ENCODE data around the gene CEBPE. TPM values are rescaled to one million over a fixed set of nuclear protein-coding genes. Genes with fewer than 3 reads are reported as not detected.
A peak's percentile ranks its signal among the peaks of the same experiment; 100 is the strongest.

CEBPE gene
- polyA plus RNA-seq, 1 donor, result 0.07 TPM

GRCh38 chr14:23093104-23093503 lies 26.0 kb downstream of the CEBPE start:
- no peak for DNase-seq
- H3K36me3 ChIP-seq (ENCODE audit: control insufficient read depth, insufficient read depth, low read length), result peaks cover 48% of the 10 kb centered on the region
- 50% methylated on average over 1 of the region's 2 CpGs for WGBS (ENCODE audit: insufficient coverage, low lambda C conversion rate)
- no peaks in the 10 kb centered on the region for H3K27me3 ChIP-seq (ENCODE audit: control insufficient read depth, insufficient read depth, low read length)
- H3K27ac ChIP-seq (ENCODE audit: low read length), result no peak overlapping the region
- H3K4me3 ChIP-seq (ENCODE audit: low read length), result peak overlapping the region; percentile 95
- peaks cover 13% of the 10 kb centered on the region for H3K4me1 ChIP-seq (ENCODE audit: control insufficient read depth, insufficient read depth, low read length)
- no peaks in the 10 kb centered on the region for H3K9me3 ChIP-seq (ENCODE audit: control insufficient read depth, low read depth, low read length)

DNA sequence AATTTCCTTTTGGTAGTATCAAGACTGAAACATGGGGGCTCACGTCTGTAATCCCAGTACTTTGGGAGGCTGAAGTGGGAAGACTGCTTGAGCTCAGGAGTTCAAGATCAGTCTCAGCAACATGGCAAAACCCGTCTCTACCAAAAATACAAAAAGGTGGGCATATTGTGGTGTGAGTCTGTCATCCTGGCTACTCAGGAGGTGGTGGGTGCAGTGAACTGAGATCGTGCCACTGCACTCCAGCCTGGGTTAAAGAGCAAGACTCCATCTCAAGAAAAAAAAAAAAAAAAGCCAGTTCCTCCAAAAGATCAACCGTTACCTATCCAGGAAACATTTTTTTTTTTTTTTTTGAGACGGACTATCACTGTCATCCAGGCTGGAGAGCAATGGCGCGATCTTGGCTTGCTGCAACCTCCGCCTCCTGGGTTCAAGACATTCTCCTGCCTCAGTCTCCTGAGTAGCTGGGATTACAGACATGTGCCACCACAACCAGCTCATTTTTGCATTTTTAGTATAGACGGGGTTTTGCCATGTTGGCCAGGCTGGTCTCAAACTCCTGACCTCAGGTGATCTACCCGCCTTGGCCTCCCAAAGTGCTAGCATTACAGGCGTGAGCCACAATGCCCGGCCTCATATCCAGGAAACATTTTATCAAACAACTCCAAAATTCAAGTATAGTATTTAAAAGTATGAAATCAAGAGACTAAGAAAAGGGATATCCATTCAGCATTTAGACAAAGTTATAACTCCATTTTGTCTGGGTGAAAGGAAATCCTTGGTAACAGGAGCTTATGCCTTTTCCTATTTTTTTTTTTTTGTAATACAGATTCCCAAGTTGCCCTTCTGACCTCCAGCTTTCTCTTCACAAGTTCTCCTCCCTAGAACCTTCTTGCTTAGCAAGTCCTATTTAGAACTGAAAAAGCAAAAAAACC lies 27.5 kb downstream of the CEBPE start:
- Histone ChIP-seq H3K4me1 (ENCODE audit: control insufficient read depth, insufficient read depth, low read length) (peaks cover 13% of the 10 kb centered on the region), H3K27me3 (ENCODE audit: control insufficient read depth, insufficient read depth, low read length) (no peaks in the 10 kb centered on the region), H3K9me3 (ENCODE audit: control insufficient read depth, low read depth, low read length) (no peaks in the 10 kb centered on the region), H3K4me3 (ENCODE audit: low read length) (no peak overlapping the region), H3K27ac (ENCODE audit: low read length) (no peak overlapping the region), H3K36me3 (ENCODE audit: control insufficient read depth, insufficient read depth, low read length) (peaks cover 52% of the 10 kb centered on the region)
- WGBS (ENCODE audit: insufficient coverage, low lambda C conversion rate), result no CpG with 5 or more reads among the region's 12 CpGs
- no peak for DNase-seq

DNA sequence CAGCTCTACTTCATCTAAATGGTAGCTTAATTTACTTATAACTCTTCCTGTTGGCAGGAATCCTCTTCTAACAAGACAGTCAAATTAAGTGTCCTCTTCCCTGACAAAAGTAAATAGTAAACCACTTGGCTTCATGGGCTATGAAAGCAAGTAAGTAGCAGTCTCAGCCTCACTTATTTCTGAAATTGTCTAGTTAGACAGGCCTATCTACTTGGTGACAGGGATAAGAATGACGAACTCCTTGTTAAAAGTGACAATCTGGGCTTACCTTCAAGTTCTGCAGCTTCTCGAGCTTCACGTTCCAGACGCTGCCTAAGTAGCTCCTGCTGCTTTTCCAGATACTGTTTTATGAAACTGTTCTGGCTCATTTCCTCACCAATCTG lies 28.8 kb downstream of the CEBPE start:
- H3K27me3 ChIP-seq (ENCODE audit: control insufficient read depth, insufficient read depth, low read length), result no peaks in the 10 kb centered on the region
- H3K9me3 ChIP-seq (ENCODE audit: control insufficient read depth, low read depth, low read length), result no peaks in the 10 kb centered on the region
- no peak for DNase-seq
- H3K27ac ChIP-seq (ENCODE audit: low read length), result no peak overlapping the region
- no CpG with 5 or more reads among the region's 4 CpGs for WGBS (ENCODE audit: insufficient coverage, low lambda C conversion rate)
- peaks cover 18% of the 10 kb centered on the region for H3K4me1 ChIP-seq (ENCODE audit: control insufficient read depth, insufficient read depth, low read length)
- H3K36me3 ChIP-seq (ENCODE audit: control insufficient read depth, insufficient read depth, low read length), result peaks cover 63% of the 10 kb centered on the region
- H3K4me3 ChIP-seq (ENCODE audit: low read length), result no peak overlapping the region

- Histone ChIP-seq H3K36me3 (ENCODE audit: control insufficient read depth, insufficient read depth, low read length) (peaks cover 67% of the 10 kb centered on the region), H3K4me1 (ENCODE audit: control insufficient read depth, insufficient read depth, low read length) (peaks cover 18% of the 10 kb centered on the region), H3K9me3 (ENCODE audit: control insufficient read depth, low read depth, low read length) (no peaks in the 10 kb centered on the region), H3K4me3 (ENCODE audit: low read length) (no peak overlapping the region), H3K27ac (ENCODE audit: low read length) (no peak overlapping the region), H3K27me3 (ENCODE audit: control insufficient read depth, insufficient read depth, low read length) (no peaks in the 10 kb centered on the region)
- WGBS (ENCODE audit: insufficient coverage, low lambda C conversion rate), result 100% methylated on average over 1 of the region's 12 CpGs
- no peak for DNase-seq
Measured at GRCh38 chr14:23089498-23090253, 29.4 kb downstream of the CEBPE start.

GRCh38 chr14:23086565-23086964 lies 32.5 kb downstream of the CEBPE start:
- H3K9me3 ChIP-seq (ENCODE audit: control insufficient read depth, low read depth, low read length), result no peaks in the 10 kb centered on the region
- H3K36me3 ChIP-seq (ENCODE audit: control insufficient read depth, insufficient read depth, low read length), result peaks cover 82% of the 10 kb centered on the region
- peaks cover 5% of the 10 kb centered on the region for H3K4me1 ChIP-seq (ENCODE audit: control insufficient read depth, insufficient read depth, low read length)
- WGBS (ENCODE audit: insufficient coverage, low lambda C conversion rate), result no CpG with 5 or more reads among the region's 1 CpG
- no peak for DNase-seq
- H3K27me3 ChIP-seq (ENCODE audit: control insufficient read depth, insufficient read depth, low read length), result no peaks in the 10 kb centered on the region
- H3K4me3 ChIP-seq (ENCODE audit: low read length), result no peak overlapping the region
- peak overlapping the region; percentile 65 for H3K27ac ChIP-seq (ENCODE audit: low read length)

- Histone ChIP-seq H3K9me3 (ENCODE audit: control insufficient read depth, low read depth, low read length) (no peaks in the 10 kb centered on the region), H3K36me3 (ENCODE audit: control insufficient read depth, insufficient read depth, low read length) (peaks cover 81% of the 10 kb centered on the region), H3K27me3 (ENCODE audit: control insufficient read depth, insufficient read depth, low read length) (no peaks in the 10 kb centered on the region), H3K4me3 (ENCODE audit: low read length) (no peak overlapping the region), H3K4me1 (ENCODE audit: control insufficient read depth, insufficient read depth, low read length) (peaks cover 5% of the 10 kb centered on the region), H3K27ac (ENCODE audit: low read length) (peak overlapping the region; percentile 65)
- WGBS (ENCODE audit: insufficient coverage, low lambda C conversion rate), result no CpG with 5 or more reads among the region's 3 CpGs
- peak in 1 of 2 donors; percentile 50 for DNase-seq
Measured at GRCh38 chr14:23085458-23085857, 33.6 kb downstream of the CEBPE start.

DNA sequence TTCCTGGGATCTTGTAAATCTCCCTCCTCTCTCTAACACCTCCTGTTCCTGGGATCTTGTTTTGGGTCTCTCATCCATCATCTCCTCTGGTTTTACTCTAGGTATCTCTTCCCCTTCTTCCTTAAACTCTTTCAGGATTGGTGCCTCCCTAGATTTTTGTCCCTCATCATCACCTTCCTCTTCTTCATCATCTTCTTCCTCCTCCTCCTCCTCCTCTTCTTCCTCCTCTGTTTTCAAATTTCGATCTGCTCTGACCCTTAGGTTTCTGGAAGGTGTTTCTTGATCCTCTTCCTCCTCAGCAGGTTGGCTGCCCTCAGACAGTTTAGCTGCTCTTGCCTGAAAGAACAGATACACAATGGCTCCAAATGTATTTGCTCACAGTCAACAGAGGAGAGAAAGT lies 38.6 kb downstream of the CEBPE start:
- peaks cover 27% of the 10 kb centered on the region for H3K4me1 ChIP-seq (ENCODE audit: control insufficient read depth, insufficient read depth, low read length)
- DNase-seq, result no peak
- H3K27ac ChIP-seq (ENCODE audit: low read length), result no peak overlapping the region
- no peaks in the 10 kb centered on the region for H3K9me3 ChIP-seq (ENCODE audit: control insufficient read depth, low read depth, low read length)
- H3K36me3 ChIP-seq (ENCODE audit: control insufficient read depth, insufficient read depth, low read length), result peaks cover 84% of the 10 kb centered on the region
- no peaks in the 10 kb centered on the region for H3K27me3 ChIP-seq (ENCODE audit: control insufficient read depth, insufficient read depth, low read length)
- H3K4me3 ChIP-seq (ENCODE audit: low read length), result no peak overlapping the region
- WGBS (ENCODE audit: insufficient coverage, low lambda C conversion rate), result 100% methylated on average over 1 of the region's 1 CpG

- Histone ChIP-seq H3K4me1 (ENCODE audit: control insufficient read depth, insufficient read depth, low read length) (peaks cover 30% of the 10 kb centered on the region), H3K27ac (ENCODE audit: low read length) (peak overlapping the region; percentile 97), H3K9me3 (ENCODE audit: control insufficient read depth, low read depth, low read length) (no peaks in the 10 kb centered on the region), H3K27me3 (ENCODE audit: control insufficient read depth, insufficient read depth, low read length) (no peaks in the 10 kb centered on the region), H3K36me3 (ENCODE audit: control insufficient read depth, insufficient read depth, low read length) (peaks cover 85% of the 10 kb centered on the region), H3K4me3 (ENCODE audit: low read length) (no peak overlapping the region)
- WGBS (ENCODE audit: insufficient coverage, low lambda C conversion rate), result no CpG with 5 or more reads among the region's 2 CpGs
- no peak for DNase-seq
Measured at GRCh38 chr14:23079716-23080115, 39.3 kb downstream of the CEBPE start.

DNA sequence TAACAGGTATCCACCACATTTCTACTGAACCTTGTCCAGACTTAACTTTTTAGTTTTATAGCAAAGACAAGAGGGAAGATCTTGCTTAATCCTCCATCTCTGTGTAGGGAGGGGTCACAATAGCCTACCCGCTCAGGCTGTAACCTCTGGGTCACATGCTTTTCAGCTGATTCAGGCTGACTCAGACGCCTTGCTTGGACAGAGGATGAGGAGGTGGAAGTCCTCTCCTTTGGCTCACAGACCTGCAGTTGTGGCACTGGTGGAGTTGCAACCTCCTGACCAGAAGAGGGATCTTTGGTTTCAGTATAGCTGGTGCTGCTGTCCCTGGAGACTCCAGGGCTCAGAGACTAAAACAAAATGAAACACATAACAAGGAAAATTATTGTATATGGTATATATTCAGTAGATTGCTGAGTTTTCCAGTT lies 40.4 kb downstream of the CEBPE start:
- Histone ChIP-seq H3K9me3 (ENCODE audit: control insufficient read depth, low read depth, low read length) (no peaks in the 10 kb centered on the region), H3K4me1 (ENCODE audit: control insufficient read depth, insufficient read depth, low read length) (peaks cover 30% of the 10 kb centered on the region), H3K27ac (ENCODE audit: low read length) (peak overlapping the region; percentile 97), H3K36me3 (ENCODE audit: control insufficient read depth, insufficient read depth, low read length) (peaks cover 87% of the 10 kb centered on the region), H3K4me3 (ENCODE audit: low read length) (no peak overlapping the region), H3K27me3 (ENCODE audit: control insufficient read depth, insufficient read depth, low read length) (no peaks in the 10 kb centered on the region)
- no CpG with 5 or more reads among the region's 2 CpGs for WGBS (ENCODE audit: insufficient coverage, low lambda C conversion rate)
- peak; percentile 92 to 94 for DNase-seq

GRCh38 chr14:23077962-23078361 lies 41.1 kb downstream of the CEBPE start:
- Histone ChIP-seq H3K9me3 (ENCODE audit: control insufficient read depth, low read depth, low read length) (no peaks in the 10 kb centered on the region), H3K27me3 (ENCODE audit: control insufficient read depth, insufficient read depth, low read length) (no peaks in the 10 kb centered on the region), H3K4me1 (ENCODE audit: control insufficient read depth, insufficient read depth, low read length) (peaks cover 32% of the 10 kb centered on the region), H3K4me3 (ENCODE audit: low read length) (no peak overlapping the region), H3K27ac (ENCODE audit: low read length) (peak overlapping the region; percentile 86), H3K36me3 (ENCODE audit: control insufficient read depth, insufficient read depth, low read length) (peaks cover 88% of the 10 kb centered on the region)
- no CpG with 5 or more reads among the region's 5 CpGs for WGBS (ENCODE audit: insufficient coverage, low lambda C conversion rate)
- DNase-seq, result no peak

Data from large intestine (tissue), 3 donors.